ENCODE results near the gene MTHFD2L.

DNA sequence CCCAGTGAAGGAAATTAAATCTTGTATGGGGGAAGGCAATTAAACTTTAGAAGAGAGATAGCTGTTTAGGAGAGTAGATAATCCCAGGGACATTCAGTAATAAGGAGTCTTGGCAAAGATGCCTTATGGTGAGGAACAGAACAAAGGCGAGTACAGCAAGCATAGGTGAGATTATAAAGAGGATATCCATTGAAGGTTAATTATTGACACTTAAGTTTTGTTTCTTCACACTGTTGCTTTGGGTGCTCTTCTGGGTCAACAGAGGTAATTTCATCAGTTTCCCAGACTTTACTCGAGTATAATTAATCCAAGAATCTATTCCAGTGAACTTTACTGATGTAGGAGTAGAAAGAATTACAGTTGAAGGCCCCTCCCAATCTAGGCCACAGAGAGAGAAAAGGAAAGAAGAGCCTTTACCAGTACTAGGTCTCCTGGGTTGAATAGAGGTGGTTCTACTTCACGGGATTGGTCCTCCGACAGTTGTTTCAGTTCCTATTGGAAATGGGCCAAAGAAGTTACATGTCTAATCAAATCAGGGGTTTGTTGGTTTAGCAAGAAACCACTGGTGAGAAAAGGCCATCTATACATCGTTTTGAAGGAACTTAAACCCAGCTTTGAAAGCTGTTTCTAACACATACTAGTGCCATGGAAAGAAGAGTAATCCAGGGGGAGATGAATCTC, 177.6 kb downstream of the MTHFD2L start:
- TF ChIP-seq, protein P1, sequence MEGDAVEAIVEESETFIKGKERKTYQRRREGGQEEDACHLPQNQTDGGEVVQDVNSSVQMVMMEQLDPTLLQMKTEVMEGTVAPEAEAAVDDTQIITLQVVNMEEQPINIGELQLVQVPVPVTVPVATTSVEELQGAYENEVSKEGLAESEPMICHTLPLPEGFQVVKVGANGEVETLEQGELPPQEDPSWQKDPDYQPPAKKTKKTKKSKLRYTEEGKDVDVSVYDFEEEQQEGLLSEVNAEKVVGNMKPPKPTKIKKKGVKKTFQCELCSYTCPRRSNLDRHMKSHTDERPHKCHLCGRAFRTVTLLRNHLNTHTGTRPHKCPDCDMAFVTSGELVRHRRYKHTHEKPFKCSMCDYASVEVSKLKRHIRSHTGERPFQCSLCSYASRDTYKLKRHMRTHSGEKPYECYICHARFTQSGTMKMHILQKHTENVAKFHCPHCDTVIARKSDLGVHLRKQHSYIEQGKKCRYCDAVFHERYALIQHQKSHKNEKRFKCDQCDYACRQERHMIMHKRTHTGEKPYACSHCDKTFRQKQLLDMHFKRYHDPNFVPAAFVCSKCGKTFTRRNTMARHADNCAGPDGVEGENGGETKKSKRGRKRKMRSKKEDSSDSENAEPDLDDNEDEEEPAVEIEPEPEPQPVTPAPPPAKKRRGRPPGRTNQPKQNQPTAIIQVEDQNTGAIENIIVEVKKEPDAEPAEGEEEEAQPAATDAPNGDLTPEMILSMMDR (IDR thresholded peaks at IDR 0.05), result no peak
- TF ChIP-seq POLR2A (IDR thresholded peaks at IDR 0.05), result no peak

Measured in testis (tissue), 2 donors.